WERI-Rb-1 (cell line): ENCODE measurements around the gene PHLPP1.

Source experiments
- DNase-seq: peaks from one replicate; pipeline ENCODE4 v3.0.0-alpha.2; 2020
- H3K27ac ChIP-seq: fragments of 250-450 bp; sonication (Bioruptor Pico); 2 replicates; pipeline ENCODE4 v1.5.1; 2020; ENCODE audit warnings: mild to moderate bottlenecking, moderate library complexity
- H3K27me3 ChIP-seq: fragments of 250-450 bp; sonication (Bioruptor Pico); 2 replicates; pipeline ENCODE4 v1.5.1; 2021; ENCODE audit warnings: mild to moderate bottlenecking, low read depth, moderate library complexity; ENCODE audit not compliant: insufficient read depth, severe bottlenecking
- H3K36me3 ChIP-seq: fragments of 250-450 bp; sonication (Bioruptor Pico); 2 replicates; pipeline ENCODE4 v1.5.1; 2020; ENCODE audit warnings: mild to moderate bottlenecking, moderate library complexity
- H3K4me3 ChIP-seq: 2 replicates; pipeline ENCODE4 v1.5.1; 2011; ENCODE audit warnings: low read depth, mild to moderate bottlenecking, control low read depth, low read length
- H3K9me3 ChIP-seq: fragments of 250-450 bp; sonication (Bioruptor Pico); 2 replicates; pipeline ENCODE4 v1.5.1; 2021; ENCODE audit warnings: mild to moderate bottlenecking, moderate library complexity; ENCODE audit not compliant: severe bottlenecking
- TF ChIP-seq, protein P1 (sequence below): IDR thresholded peaks from 2 replicates; pipeline ENCODE4 v1.5.1; 2011; ENCODE audit warnings: low read depth, mild to moderate bottlenecking, control low read depth, inconsistent platforms, low read length

PHLPP1 gene

DNA sequence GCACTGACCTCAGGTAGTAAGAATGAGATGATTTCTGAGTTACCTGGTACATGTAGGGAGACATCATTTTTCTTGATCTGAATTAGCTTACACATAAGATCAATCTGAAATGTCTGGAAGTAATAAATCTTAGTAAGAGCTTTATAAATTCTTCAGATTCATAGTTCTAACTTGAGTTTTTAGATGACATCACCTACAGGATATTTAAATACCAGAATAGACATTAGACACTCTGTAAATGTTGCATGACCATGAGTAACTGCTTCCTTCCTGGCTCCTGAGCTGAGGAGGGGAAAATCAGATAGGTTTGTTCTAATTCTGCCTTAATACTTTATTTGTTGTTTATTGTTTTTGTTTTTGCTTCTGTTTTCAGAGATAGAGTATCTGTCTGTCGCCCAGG is 181.8 kb downstream of the PHLPP1 start:
- Histone ChIP-seq H3K27ac (no peak overlapping the region), H3K36me3 (peaks cover 41% of the 10 kb centered on the region), H3K9me3 (no peaks in the 10 kb centered on the region), H3K4me3 (no peak overlapping the region), H3K27me3 (no peaks in the 10 kb centered on the region)
- TF ChIP-seq, protein P1, sequence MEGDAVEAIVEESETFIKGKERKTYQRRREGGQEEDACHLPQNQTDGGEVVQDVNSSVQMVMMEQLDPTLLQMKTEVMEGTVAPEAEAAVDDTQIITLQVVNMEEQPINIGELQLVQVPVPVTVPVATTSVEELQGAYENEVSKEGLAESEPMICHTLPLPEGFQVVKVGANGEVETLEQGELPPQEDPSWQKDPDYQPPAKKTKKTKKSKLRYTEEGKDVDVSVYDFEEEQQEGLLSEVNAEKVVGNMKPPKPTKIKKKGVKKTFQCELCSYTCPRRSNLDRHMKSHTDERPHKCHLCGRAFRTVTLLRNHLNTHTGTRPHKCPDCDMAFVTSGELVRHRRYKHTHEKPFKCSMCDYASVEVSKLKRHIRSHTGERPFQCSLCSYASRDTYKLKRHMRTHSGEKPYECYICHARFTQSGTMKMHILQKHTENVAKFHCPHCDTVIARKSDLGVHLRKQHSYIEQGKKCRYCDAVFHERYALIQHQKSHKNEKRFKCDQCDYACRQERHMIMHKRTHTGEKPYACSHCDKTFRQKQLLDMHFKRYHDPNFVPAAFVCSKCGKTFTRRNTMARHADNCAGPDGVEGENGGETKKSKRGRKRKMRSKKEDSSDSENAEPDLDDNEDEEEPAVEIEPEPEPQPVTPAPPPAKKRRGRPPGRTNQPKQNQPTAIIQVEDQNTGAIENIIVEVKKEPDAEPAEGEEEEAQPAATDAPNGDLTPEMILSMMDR, result no peak
- DNase-seq, result no peak

DNA sequence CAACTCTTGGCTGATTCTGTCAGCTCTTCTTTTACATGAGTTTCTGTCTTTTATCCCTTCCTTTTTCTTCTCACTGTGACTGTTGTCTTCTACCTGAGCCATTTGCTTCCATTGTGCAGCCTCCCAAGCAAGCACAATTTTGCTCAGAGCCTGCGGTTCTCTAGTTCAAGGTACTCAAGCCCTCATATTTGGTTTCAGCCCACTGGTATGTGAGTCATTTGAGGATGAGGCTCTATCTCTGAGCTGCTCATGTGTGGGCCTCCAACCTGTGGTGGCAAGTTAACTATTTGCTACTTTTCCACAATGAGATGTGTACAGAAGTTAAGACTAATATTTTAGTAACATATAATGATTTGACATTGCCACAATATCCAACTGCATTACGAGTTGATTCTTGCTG is 183.0 kb downstream of the PHLPP1 start:
- Histone ChIP-seq H3K36me3 (peaks cover 39% of the 10 kb centered on the region), H3K4me3 (no peak overlapping the region), H3K9me3 (no peaks in the 10 kb centered on the region), H3K27me3 (no peaks in the 10 kb centered on the region), H3K27ac (no peak overlapping the region)
- TF ChIP-seq, protein P1, result no peak
- DNase-seq, result no peak

DNA sequence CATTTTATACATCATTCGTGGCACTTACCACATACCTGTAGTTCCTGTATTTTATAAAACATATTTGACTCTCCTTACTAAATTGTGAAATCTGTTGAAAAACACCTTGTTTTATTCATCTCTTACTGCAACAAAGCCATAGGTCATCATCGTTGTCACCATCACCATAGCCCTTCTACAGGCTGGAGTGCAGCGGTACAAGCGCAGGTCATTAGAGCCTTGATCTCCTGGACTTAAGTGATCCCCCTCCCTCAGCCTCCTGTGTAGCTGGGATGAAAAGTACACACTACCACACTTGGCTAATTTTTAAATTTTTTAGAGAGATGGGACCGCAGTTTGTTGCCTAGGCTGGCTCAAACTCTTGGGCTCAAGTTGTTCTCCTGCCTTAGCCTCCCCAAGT is 184.2 kb downstream of the PHLPP1 start:
- Histone ChIP-seq H3K27ac (no peak overlapping the region), H3K27me3 (no peaks in the 10 kb centered on the region), H3K36me3 (peaks cover 47% of the 10 kb centered on the region), H3K9me3 (no peaks in the 10 kb centered on the region), H3K4me3 (no peak overlapping the region)
- no peak for DNase-seq
- TF ChIP-seq, protein P1, result no peak

DNA sequence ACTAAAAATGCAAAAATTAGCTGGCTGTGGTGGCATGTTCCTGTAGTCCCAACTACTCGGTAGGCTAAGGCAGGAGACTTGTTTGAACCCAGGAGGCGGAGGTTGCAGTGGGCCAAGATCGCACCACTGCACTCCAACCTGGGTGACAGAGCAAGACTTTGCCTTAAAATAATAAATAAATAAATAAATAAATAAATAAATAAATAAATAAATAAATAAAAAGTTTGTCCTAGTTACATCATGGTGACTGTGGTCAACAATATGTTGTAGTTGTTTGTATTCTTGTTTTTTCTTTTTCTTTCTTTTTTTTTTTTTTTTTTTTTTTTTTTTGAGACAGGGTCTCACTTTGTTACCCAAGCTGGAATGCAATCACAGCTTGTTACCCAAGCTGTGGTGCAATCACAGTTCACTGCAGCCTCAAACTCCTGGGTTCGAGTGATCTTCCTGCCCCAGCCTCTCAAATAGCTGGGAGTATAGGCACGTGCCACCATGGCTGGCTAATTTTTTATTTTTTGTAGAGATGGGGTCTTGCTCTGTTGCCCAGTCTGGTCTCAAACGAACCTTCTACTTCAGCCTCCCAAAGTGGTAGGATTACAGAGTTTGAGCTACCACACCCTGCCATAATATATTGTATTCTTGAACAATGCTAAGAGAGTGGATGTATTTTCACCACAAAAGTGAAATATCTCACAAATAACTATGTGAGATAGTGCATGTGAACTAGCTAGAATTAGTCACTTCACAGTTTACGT is 185.0 kb downstream of the PHLPP1 start:
- Histone ChIP-seq H3K27me3 (no peaks in the 10 kb centered on the region), H3K36me3 (peaks cover 55% of the 10 kb centered on the region), H3K9me3 (no peaks in the 10 kb centered on the region), H3K4me3 (no peak overlapping the region), H3K27ac (no peak overlapping the region)
- TF ChIP-seq, protein P1, result no peak
- no peak for DNase-seq

DNA sequence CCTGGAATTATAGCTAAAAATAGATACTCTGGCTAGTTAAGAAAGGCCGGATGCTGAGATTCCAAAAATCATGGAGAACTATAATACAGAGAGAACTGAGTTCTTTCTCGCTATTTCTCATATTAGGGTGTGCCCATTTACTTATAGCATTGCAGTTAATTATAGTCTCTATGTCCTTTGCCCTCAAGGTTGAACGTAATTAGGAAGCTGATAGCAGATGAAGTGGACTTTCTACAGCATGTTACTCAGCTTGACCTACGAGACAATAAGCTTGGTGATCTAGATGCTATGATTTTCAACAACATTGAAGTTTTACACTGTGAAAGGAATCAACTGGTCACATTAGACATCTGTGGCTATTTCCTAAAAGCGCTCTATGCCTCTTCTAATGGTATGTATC is 187.4 kb downstream of the PHLPP1 start:
- Histone ChIP-seq H3K36me3 (peaks cover 45% of the 10 kb centered on the region), H3K27ac (no peak overlapping the region), H3K4me3 (no peak overlapping the region), H3K9me3 (no peaks in the 10 kb centered on the region), H3K27me3 (no peaks in the 10 kb centered on the region)
- DNase-seq, result no peak
- TF ChIP-seq, protein P1, result no peak
